RWPE1 (cell line): ENCODE data around the gene SCYGR5.
A peak's percentile ranks its signal among the peaks of the same experiment; 100 is the strongest.
"Not testable (repeated sequence)": the region's sequence is repeated elsewhere in the genome, so short reads cannot be mapped to it uniquely, and the experiment has no call there.

Experiments
- CTCF ChIA-PET: fragments of 350-600 bp; sonication (Branson Sonifier 250); formaldehyde crosslinking; extraction: SDS; loops from one replicate; lab custom pipeline; 2021; lab: Yijun Ruan, JAX
- POLR2A ChIA-PET: fragments of 400-600 bp; formaldehyde crosslinking; extraction: SDS; loops from one replicate; lab custom pipeline; 2020; ENCODE audit warnings: antibody characterized with exemption; ENCODE audit not compliant: low non-redundant PET; lab: Yijun Ruan, JAX
- DNase-seq: peaks from one replicate; pipeline ENCODE4 v3.0.0; 2012; ENCODE audit warnings: low spot score
- H3K27ac ChIP-seq: fragments of 450-650 bp; 2 replicates; pipeline ENCODE4 v1.5.1; 2017
- CTCF ChIP-seq: fragments of 450-650 bp; conservative IDR thresholded peaks from 2 replicates; pipeline ENCODE4 v1.5.1; 2017; ENCODE audit warnings: low read depth, mild to moderate bottlenecking

The SCYGR5 gene

GRCh38 chr2:227666631-227667170 lies at the start of gene SCYGR5:
TSS of gene SCYGR5 (plus strand) at chr2:227666804. CDS start at chr2:227666804, 0 bp downstream.
- CTCF ChIA-PET, POLR2A ChIA-PET, DNase-seq, H3K27ac ChIP-seq: not testable (repeated sequence)

- H3K27ac ChIP-seq = no peak within 1 kb of the TSS
- no peak for DNase-seq
- ChIA-PET POLR2A (no interaction called here), CTCF (no interaction called here)
- TF ChIP-seq CTCF = no peak
Observed at GRCh38 chr2:227617316-227618230, 49.0 kb upstream of the SCYGR5 start, which contains the start of gene SCYGR4. TSS of gene SCYGR4 (plus strand) at chr2:227617498. CDS start at chr2:227617498, 0 bp downstream.

- TF ChIP-seq CTCF = no peak
- CTCF ChIA-PET = interaction anchor here (0.7 kb wide), 1 partner anchor 86 kb away, joined by 3 read pairs; no protein-coding TSS in a partner anchor
- DNase-seq = peak; percentile 13
- H3K27ac ChIP-seq = no peak overlapping the region
- POLR2A ChIA-PET = no interaction called here
Observed at GRCh38 chr2:227623226-227623625, 43.4 kb upstream of the SCYGR5 start.

DNA sequence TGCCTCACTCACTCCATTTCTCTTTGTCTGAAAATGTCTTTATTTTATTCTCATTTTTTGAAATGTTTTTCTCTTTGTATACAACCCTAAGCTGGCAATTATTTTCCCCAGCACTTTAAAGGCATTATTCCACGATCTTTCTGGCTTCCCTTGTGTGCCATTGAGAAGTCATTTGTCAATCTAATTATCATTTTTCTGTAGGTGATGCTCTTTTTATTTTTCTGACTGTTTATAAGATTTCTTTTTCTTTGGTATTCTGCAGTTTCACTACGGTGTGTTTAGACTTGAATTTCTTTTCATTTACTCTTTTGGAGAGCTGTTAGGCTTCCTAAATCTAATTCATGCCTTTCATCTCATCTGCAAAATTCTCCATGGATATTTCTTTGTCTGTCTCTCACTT lies 41.2 kb upstream of the SCYGR5 start:
- ChIA-PET POLR2A (no interaction called here), CTCF (no interaction called here)
- no peak for DNase-seq
- no peak for TF ChIP-seq CTCF
- H3K27ac ChIP-seq = no peak overlapping the region

- CTCF ChIA-PET = no interaction called here
- no peak for DNase-seq
- TF ChIP-seq CTCF = no peak
- no peak overlapping the region for H3K27ac ChIP-seq
- POLR2A ChIA-PET = no interaction called here
Observed at GRCh38 chr2:227626580-227627151, 39.9 kb upstream of the SCYGR5 start.

- H3K27ac ChIP-seq = no peak overlapping the region
- ChIA-PET POLR2A (no interaction called here), CTCF (no interaction called here)
- DNase-seq = no peak
- no peak for TF ChIP-seq CTCF
Observed at GRCh38 chr2:227627769-227628168, 38.8 kb upstream of the SCYGR5 start.
